Spinal cord (tissue), 10 donors: ENCODE measurements around the gene NCR3LG1. TPM values are rescaled to one million over a fixed set of nuclear protein-coding genes. Genes with fewer than 3 reads are reported as not detected.
A peak's percentile ranks its signal among the peaks of the same experiment; 100 is the strongest.
"Not testable (repeated sequence)": the region's sequence is repeated elsewhere in the genome, so short reads cannot be mapped to it uniquely, and the experiment has no call there.

ENCODE experiments used
- DNase-seq, 6 donors: peaks; one replicate each; pipeline versions ENCODE4 v3.0.0 to v3.0.0-alpha.2; 2013 to 2015; ENCODE audit warnings: low spot score in 6 of 6, low read depth in 4 of 6
- H3K27ac ChIP-seq: one replicate; pipeline ENCODE4 v1.5.1; 2013; ENCODE audit warnings: low read depth, low read length, control low read depth
- H3K27me3 ChIP-seq: one replicate; pipeline ENCODE4 v1.6.1; 2013; ENCODE audit warnings: low read length; ENCODE audit not compliant: control insufficient read depth, insufficient read depth
- H3K36me3 ChIP-seq: one replicate; pipeline ENCODE4 v1.6.1; 2013; ENCODE audit warnings: low read length; ENCODE audit not compliant: control insufficient read depth, insufficient read depth
- H3K4me1 ChIP-seq: one replicate; pipeline ENCODE4 v1.6.1; 2013; ENCODE audit warnings: low read length; ENCODE audit not compliant: control insufficient read depth, insufficient read depth
- H3K4me3 ChIP-seq: one replicate; pipeline ENCODE4 v1.5.1; 2013; ENCODE audit warnings: low read depth, low read length, control low read depth
- H3K9me3 ChIP-seq: one replicate; pipeline ENCODE4 v1.6.1; 2013; ENCODE audit warnings: low read length; ENCODE audit not compliant: control insufficient read depth, insufficient read depth
- WGBS: methylation state at CpG from one replicate; pipeline ENCODE4 v1.1.5; 2013; ENCODE audit warnings: missing lambda C conversion rate; ENCODE audit not compliant: insufficient coverage; 5-methylcytosine and 5-hydroxymethylcytosine counted together
- polyA plus RNA-seq, 2 donors: library from polyadenylated mRNA; unstranded; fragments of 120-200 nt; gene quantifications; one replicate each; pipeline ENCODE4 v1.2.1, GENCODE V29; 2013; ENCODE audit not compliant: insufficient read length in 2 of 2
- total RNA-seq, 2 donors: library from RNA; depleted of rRNA in 1 of 2; stranded (reverse); fragments of 120-200 nt in 1 of 2; fragments of >200 nt in 1 of 2; gene quantifications; one replicate each; pipeline versions ENCODE4 v1.2.3 to v1.2.4, GENCODE V29; 2013 to 2014
- donor health status: healthy.

NCR3LG1 gene
- total and polyA plus RNA-seq, 4 donors = 6.3 to 14.4 (median 8.1) TPM

GRCh38 chr11:17415523-17416104 is 64.0 kb downstream of the NCR3LG1 start:
- H3K27me3 ChIP-seq = no peaks in the 10 kb centered on the region
- no peak overlapping the region for H3K4me3 ChIP-seq
- peaks cover 4% of the 10 kb centered on the region for H3K4me1 ChIP-seq
- no peak overlapping the region for H3K27ac ChIP-seq
- peak in 1 of 6 donors; percentile 68 for DNase-seq
- H3K36me3 ChIP-seq = peaks cover 4% of the 10 kb centered on the region
- 71% methylated on average over 6 of the region's 6 CpGs for WGBS
- no peaks in the 10 kb centered on the region for H3K9me3 ChIP-seq

DNA sequence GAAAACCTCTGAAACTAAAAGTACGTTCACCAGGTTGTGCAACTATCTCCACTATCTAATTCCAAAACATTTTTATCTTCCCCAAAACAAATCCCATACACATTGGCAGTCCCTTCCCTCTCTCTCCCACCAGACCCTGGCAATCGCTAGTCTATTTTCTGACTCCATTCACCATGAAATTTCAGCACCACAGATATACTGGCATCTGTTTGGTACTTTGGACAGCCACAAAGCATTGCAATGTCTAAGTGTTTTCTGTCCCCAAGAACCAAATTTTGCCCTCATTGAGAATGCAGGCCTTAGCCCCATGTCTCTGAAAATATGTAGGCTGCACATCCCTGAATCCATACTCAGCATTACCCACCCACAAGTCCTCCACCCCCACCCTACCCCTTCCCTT is 64.9 kb downstream of the NCR3LG1 start:
- 79% methylated on average over 2 of the region's 2 CpGs for WGBS
- DNase-seq = no peak
- H3K27ac ChIP-seq = no peak overlapping the region

GRCh38 chr11:17418444-17419081 is 67.0 kb downstream of the NCR3LG1 start:
- H3K9me3 ChIP-seq = no peaks in the 10 kb centered on the region
- H3K4me1 ChIP-seq = peaks cover 12% of the 10 kb centered on the region
- H3K27ac ChIP-seq = no peak overlapping the region
- H3K27me3 ChIP-seq = no peaks in the 10 kb centered on the region
- no peak overlapping the region for H3K4me3 ChIP-seq
- WGBS = no CpG with 5 or more reads among the region's 2 CpGs
- peaks cover 4% of the 10 kb centered on the region for H3K36me3 ChIP-seq
- DNase-seq = no peak

More for the DNA sequence above, 64.9 kb downstream of the NCR3LG1 start:
- Histone ChIP-seq H3K36me3 (peaks cover 4% of the 10 kb centered on the region), H3K27me3 (no peaks in the 10 kb centered on the region), H3K4me3 (no peak overlapping the region), H3K4me1 (peaks cover 8% of the 10 kb centered on the region), H3K9me3 (no peaks in the 10 kb centered on the region)

DNA sequence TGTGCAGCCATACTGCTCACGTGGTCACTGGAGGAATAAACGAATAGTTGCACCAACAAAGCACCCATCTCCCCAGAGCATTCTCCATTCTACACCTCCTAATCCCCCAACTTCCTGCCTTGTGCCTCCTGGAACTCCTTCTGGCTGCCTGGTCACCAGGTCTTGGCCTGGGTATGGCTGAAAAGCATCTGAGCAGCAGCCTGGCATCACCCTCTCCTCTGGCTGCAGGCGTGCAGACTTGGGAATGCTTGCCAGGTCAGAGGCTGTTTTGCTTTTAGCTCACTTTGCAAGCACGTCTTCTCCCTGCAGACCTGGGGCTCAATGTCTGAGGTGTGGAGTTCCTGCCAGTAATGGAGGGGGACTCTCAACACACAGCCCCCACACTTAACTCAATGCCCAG is 70.2 kb downstream of the NCR3LG1 start:
- 42% methylated on average over 3 of the region's 4 CpGs for WGBS
- H3K36me3 ChIP-seq = no peaks in the 10 kb centered on the region
- H3K9me3 ChIP-seq = no peaks in the 10 kb centered on the region
- no peak overlapping the region for H3K27ac ChIP-seq
- no peaks in the 10 kb centered on the region for H3K27me3 ChIP-seq
- H3K4me3 ChIP-seq = no peak overlapping the region
- peaks cover 12% of the 10 kb centered on the region for H3K4me1 ChIP-seq
- DNase-seq = no peak

DNA sequence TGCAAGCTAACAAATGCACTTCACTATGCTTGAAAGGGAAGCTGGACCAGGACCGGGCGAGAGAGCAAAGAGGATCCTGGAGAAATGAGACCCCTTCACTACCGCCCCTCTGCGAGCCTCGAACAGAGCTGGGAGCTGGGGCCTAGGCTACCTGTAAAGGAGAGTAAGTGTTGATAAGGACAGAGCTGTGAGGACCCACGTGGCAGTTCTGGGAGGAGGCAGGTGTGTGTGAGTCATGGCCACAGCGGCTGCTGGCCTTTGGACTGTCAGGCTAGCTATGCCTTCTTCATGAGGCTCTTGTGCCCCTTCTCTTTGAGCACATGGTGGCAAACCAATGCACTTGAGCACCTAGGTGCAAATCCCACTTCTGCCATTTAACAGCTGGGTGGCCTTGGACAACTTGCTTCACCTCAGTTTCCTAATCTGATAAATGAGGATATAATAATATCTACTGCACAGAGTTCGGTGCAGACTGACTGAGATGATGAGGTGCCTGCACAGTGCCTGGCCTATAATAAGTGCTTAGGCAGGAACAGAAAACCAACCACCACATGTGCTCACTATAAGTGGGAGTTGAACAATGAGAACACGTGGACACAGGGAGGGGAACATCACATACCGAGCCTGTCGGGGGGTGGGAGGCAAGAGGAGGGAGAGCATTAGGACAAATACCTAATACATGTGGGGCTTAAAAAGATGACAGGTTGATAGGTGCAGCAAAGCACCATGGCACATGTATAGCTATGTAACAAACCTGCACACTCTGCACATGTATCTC is 72.1 kb downstream of the NCR3LG1 start:
- Histone ChIP-seq H3K4me3 (no peak overlapping the region), H3K27ac (no peak overlapping the region), H3K36me3 (peaks cover 8% of the 10 kb centered on the region), H3K9me3 (no peaks in the 10 kb centered on the region), H3K4me1 (peaks cover 12% of the 10 kb centered on the region), H3K27me3 (no peaks in the 10 kb centered on the region)
- no peak for DNase-seq
- 85% methylated on average over 7 of the region's 11 CpGs for WGBS

DNA sequence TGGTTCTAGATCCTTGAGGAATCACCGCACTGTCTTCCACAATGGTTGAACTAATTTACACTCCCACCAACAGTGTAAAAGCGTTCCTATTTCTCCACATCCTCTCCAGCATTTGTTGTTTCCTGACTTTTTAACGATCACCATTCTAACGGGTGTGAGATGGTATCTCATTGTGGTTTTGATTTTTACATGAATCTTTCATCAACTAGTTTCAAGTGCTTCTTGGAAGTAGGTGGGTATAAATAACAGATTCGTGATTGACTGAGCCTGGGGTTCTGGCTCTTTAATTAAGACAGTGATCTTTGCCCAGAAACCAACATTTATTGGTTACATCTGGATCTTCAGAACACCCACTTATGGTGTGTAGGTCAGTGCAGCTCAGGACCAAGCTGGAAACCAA is 74.6 kb downstream of the NCR3LG1 start:
- H3K27me3 ChIP-seq, H3K9me3 ChIP-seq, DNase-seq, H3K4me3 ChIP-seq, H3K27ac ChIP-seq: not testable (repeated sequence)
- WGBS = no CpG with 5 or more reads among the region's 5 CpGs
- peaks cover 11% of the 10 kb centered on the region for H3K4me1 ChIP-seq
- H3K36me3 ChIP-seq = peaks cover 12% of the 10 kb centered on the region

Other genes with a start within 250 kb of the NCR3LG1 start
- 10 to 100 TPM; 70.6 to 72.1 TPM for gene PIK3C2A, start 143.8 kb upstream of the NCR3LG1 start, total RNA-seq
- gene PIK3C2A, start 143.8 kb upstream of the NCR3LG1 start, polyA plus RNA-seq = 10 to 100 TPM; 25.1 to 38.7 TPM
- 100 to 1,000 TPM in 1 of 2 donors, 10 to 100 TPM in 1; 100.0 to 159 TPM for gene NUCB2, start 75.1 kb upstream of the NCR3LG1 start, total RNA-seq
- gene NUCB2, start 75.1 kb upstream of the NCR3LG1 start, polyA plus RNA-seq = 10 to 100 TPM; 72.8 to 77.4 TPM
- gene KCNJ11, start 36.9 kb downstream of the NCR3LG1 start, total RNA-seq = 1 to 10 TPM; 2.1 to 5.2 TPM
- gene KCNJ11, start 36.9 kb downstream of the NCR3LG1 start, polyA plus RNA-seq = 10 to 100 TPM in 1 of 2 donors, 1 to 10 TPM in 1; 8.8 to 11.8 TPM
- 10 to 100 TPM in 1 of 2 donors, 1 to 10 TPM in 1; 5.5 to 12.6 TPM for gene ABCC8, start 125.0 kb downstream of the NCR3LG1 start, total RNA-seq
- 10 to 100 TPM; 24.1 to 33.2 TPM for gene ABCC8, start 125.0 kb downstream of the NCR3LG1 start, polyA plus RNA-seq
- gene USH1C, start 192.6 kb downstream of the NCR3LG1 start, total RNA-seq = 1 to 10 TPM; 3.1 to 5.3 TPM
- gene USH1C, start 192.6 kb downstream of the NCR3LG1 start, polyA plus RNA-seq = 1 to 10 TPM; 3.3 to 3.7 TPM
- gene OTOG, start 195.5 kb downstream of the NCR3LG1 start, total RNA-seq = 1 to 10 TPM in 1 of 2 donors, under 1 TPM in 1; under 0.01 to 1.3 TPM
- gene OTOG, start 195.5 kb downstream of the NCR3LG1 start, polyA plus RNA-seq = under 1 TPM in 1 of 2 donors, not detected in 1; 0.23 TPM